Stomach smooth muscle (tissue), 2 donors: ENCODE measurements around the gene ZNF81.

Experiments used
- H3K27ac ChIP-seq: one replicate; pipeline ENCODE4 v1.7.0; 2013; ENCODE audit warnings: mild to moderate bottlenecking, low read length, inconsistent platforms
- H3K27me3 ChIP-seq, 2 donors: one replicate each; pipeline ENCODE4 v1.7.0; 2013; ENCODE audit warnings: low read length in 2 of 2; ENCODE audit not compliant: insufficient read depth in 2 of 2, control insufficient read depth in 1 of 2
- H3K36me3 ChIP-seq, 2 donors: one replicate each; pipeline ENCODE4 v1.7.0; 2013; ENCODE audit warnings: low read length in 2 of 2; ENCODE audit not compliant: control insufficient read depth in 2 of 2, insufficient read depth in 2 of 2
- H3K4me1 ChIP-seq: one replicate; pipeline ENCODE4 v1.7.0; 2013; ENCODE audit warnings: low read length; ENCODE audit not compliant: control insufficient read depth, insufficient read depth
- H3K4me3 ChIP-seq, 2 donors: one replicate each; pipeline ENCODE4 v1.7.0; 2013; ENCODE audit warnings: low read length in 2 of 2
- H3K9ac ChIP-seq, 2 donors: one replicate each; pipeline ENCODE4 v1.7.0; 2013; ENCODE audit warnings: low read length in 2 of 2, mild to moderate bottlenecking in 1 of 2
- H3K9me3 ChIP-seq, 2 donors: one replicate each; pipeline ENCODE4 v1.7.0; 2013; ENCODE audit warnings: low read length in 2 of 2; ENCODE audit not compliant: control insufficient read depth in 2 of 2
- donor health status: healthy.
- donor health status: Pancreatic carcinoma.

The ZNF81 gene

DNA sequence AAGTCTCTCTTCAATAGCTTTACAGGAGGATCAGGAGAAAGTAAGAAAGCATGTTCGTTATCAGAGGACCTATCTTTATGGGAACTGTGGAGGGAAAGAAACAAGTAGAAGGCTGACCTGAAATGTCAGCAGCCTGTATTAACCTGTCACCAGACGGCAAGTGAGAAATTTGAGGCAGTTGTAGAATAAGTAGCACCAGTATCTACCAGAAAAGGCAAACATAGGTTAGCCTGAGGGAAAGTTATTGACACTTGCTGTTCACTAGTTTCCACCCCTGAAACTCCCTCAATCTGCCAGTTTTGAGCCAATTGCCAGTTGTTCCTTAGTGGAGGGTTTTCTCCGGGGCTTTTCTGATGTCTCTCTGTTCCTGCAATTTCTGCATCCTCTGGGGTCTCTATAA is 36.4 kb downstream of the ZNF81 start:
- no peaks in the 10 kb centered on the region for H3K9me3 ChIP-seq
- H3K27ac ChIP-seq = no peak overlapping the region
- H3K27me3 ChIP-seq = peaks cover 0 to 8% of the 10 kb centered on the region in 2 donors
- H3K4me1 ChIP-seq = no peaks in the 10 kb centered on the region
- no peak overlapping the region for H3K9ac ChIP-seq
- H3K36me3 ChIP-seq = peaks cover 0 to 6% of the 10 kb centered on the region in 2 donors
- no peak overlapping the region for H3K4me3 ChIP-seq

DNA sequence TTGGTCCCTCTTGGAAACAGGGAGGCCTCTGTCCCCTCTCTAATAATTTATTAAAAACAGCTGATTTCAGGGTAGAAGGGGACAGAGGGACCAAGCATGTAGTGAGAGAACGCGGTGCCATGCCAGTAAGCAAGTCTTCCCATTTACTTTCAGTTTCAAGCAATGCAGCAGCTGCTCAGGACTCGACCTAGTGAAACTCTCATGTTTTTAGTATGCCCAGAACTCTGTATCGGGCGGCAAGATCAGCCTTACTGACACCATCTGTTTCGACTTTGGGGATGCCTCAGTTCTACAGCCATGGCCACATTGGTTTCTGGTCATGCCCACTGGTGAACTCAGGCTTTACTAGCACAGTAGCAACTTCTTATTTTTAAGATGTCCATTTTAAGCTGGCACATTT is 40.6 kb downstream of the ZNF81 start:
- peaks cover 0 to 6% of the 10 kb centered on the region in 2 donors for H3K36me3 ChIP-seq
- H3K4me1 ChIP-seq = no peaks in the 10 kb centered on the region
- H3K9me3 ChIP-seq = peaks cover 0 to 3% of the 10 kb centered on the region in 2 donors
- no peak overlapping the region for H3K27ac ChIP-seq
- no peak overlapping the region for H3K4me3 ChIP-seq
- peaks cover 0 to 8% of the 10 kb centered on the region in 2 donors for H3K27me3 ChIP-seq
- no peak overlapping the region for H3K9ac ChIP-seq

DNA sequence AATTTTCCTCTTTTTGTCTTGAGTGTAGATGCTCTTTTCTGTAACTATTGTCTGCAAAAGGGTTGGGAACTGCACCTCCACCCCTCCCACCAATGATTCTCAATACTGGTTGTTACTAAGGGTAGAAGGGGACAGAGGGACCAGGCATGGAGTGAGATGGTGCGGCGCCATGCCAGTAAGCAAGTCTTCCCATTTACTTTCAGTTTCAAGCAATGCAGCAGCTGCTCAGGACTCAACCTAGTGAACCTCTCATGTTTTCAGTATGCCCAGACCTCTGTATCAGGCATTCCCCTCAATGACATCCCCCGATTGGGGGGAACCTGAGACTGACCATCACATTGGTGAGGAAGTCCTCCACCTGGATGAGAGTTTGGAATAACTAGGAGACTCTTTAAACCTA is 41.5 kb downstream of the ZNF81 start:
- Histone ChIP-seq H3K4me1 (no peaks in the 10 kb centered on the region), H3K27ac (no peak overlapping the region), H3K9ac (no peak overlapping the region), H3K4me3 (no peak overlapping the region), H3K36me3 (peaks cover 0 to 6% of the 10 kb centered on the region in 2 donors), H3K9me3 (peaks cover 0 to 3% of the 10 kb centered on the region in 2 donors), H3K27me3 (peaks cover 0 to 7% of the 10 kb centered on the region in 2 donors)

DNA sequence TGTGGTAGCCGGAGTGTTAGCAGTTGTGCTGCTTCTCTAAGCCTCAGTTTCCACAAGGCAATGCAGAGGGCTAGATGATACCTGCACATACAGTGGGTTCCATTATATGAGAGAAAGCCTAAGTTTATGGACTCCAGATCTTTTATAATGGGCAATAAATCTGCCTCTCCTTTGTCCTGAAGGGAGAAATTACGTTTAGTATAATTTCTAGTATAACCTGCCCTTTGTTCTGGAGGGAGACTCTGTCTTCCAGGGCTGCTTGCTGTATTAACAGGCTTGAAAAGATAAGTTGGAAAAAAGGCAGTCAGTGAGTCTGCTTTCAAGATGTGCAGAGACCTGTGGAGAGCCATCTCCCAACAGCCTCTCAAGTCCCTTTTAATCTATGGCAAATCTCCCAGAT is 42.8 kb downstream of the ZNF81 start:
- H3K36me3 ChIP-seq = peaks cover 0 to 3% of the 10 kb centered on the region in 2 donors
- peaks cover 0 to 3% of the 10 kb centered on the region in 2 donors for H3K27me3 ChIP-seq
- peaks cover 0 to 3% of the 10 kb centered on the region in 2 donors for H3K9me3 ChIP-seq
- H3K4me1 ChIP-seq = no peaks in the 10 kb centered on the region
- no peak overlapping the region for H3K4me3 ChIP-seq
- no peak overlapping the region for H3K27ac ChIP-seq
- no peak overlapping the region for H3K9ac ChIP-seq

DNA sequence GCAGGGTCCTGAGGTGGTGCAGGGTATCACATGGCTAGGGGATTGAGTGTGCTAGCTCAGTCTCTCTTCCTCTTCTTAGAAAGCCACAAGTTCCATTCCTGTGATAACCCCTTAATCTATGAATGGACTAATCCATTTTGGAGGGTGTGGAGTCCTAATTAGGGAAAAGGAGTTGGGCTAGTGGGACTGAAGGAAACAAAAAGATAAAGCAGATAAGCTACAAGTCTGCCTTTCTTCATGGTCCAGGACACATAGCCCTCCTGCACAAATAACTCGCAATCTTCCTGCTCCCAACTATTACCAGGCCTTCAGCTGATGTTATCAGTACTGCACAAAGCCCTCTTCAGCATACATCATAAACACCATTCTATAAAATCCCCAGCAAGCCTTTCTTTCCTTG is 44.2 kb downstream of the ZNF81 start:
- Histone ChIP-seq H3K4me1 (no peaks in the 10 kb centered on the region), H3K4me3 (no peak overlapping the region), H3K27ac (no peak overlapping the region), H3K27me3 (peaks cover 0 to 3% of the 10 kb centered on the region in 2 donors), H3K9me3 (peaks cover 0 to 3% of the 10 kb centered on the region in 2 donors), H3K36me3 (peaks cover 0 to 3% of the 10 kb centered on the region in 2 donors), H3K9ac (no peak overlapping the region)

DNA sequence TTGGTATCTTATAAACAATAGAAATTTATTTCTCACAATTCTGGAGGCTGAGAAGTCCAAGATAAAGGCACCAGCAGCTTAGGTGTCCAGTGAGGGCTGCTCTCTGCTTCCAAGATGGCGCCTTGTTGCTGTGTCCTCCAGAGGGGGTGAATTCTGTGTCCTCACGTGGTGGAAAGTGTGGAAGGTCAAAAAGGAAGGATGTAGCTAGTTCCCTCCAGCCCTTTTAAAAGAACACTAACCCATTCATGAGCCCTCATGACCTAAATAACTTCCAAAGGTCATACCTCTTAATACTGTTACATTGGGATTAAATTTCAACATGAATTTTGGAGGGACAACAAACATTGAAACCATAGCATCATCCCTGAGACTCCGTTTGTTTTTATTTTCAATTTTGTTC is 48.8 kb downstream of the ZNF81 start:
- Histone ChIP-seq H3K9me3 (peaks cover 0 to 4% of the 10 kb centered on the region in 2 donors), H3K36me3 (peaks cover 4% of the 10 kb centered on the region in 2 donors), H3K9ac (no peak overlapping the region)

DNA sequence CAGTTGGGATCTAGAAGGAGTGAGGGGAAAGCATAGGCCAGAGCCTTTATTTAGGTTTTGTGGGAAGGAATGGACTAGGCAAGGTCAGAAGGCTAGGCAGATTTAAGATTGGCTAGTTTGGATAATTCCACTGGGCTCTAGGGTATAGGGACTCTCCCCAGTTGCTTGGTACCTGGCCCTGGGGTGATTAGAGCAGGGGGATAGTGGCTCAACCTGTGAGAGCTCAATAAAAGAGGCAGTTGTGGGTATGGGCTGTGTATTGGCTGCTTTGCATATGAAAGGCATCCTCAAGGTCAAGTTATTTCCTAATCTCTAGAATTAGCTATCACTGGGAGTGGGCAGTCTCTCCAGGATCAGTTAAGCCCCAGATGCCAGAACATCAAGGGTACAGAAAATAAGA is 61.3 kb downstream of the ZNF81 start:
- Histone ChIP-seq H3K4me3 (no peak overlapping the region), H3K9me3 (no peaks in the 10 kb centered on the region), H3K9ac (no peak overlapping the region), H3K27ac (no peak overlapping the region), H3K27me3 (no peaks in the 10 kb centered on the region), H3K4me1 (no peaks in the 10 kb centered on the region), H3K36me3 (peaks cover 0 to 2% of the 10 kb centered on the region in 2 donors)

More for the DNA sequence above, 48.8 kb downstream of the ZNF81 start:
- no peak overlapping the region for H3K4me3 ChIP-seq
- no peak overlapping the region for H3K27ac ChIP-seq
- no peaks in the 10 kb centered on the region for H3K4me1 ChIP-seq
- no peaks in the 10 kb centered on the region for H3K27me3 ChIP-seq

DNA sequence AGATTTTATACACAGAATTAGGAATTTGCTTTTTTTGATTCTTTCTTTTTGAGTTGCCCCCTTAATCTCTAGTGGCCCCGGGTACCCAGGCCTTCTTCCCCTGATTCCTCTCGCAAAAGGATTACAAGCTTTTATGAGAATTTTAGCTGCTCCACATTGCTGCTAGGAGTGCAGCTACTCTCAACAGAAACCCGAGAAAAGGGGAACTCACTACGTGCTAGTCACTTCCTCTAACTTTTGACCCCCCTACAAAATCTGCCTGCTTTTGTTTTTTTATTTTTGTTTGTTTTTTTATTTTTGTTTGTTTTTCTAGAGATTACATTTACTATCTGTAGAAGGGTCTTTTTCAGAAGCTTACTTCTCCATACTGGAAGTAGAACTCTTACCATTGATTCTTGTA is 64.1 kb downstream of the ZNF81 start:
- no peaks in the 10 kb centered on the region for H3K9me3 ChIP-seq
- no peak overlapping the region for H3K27ac ChIP-seq
- peaks cover 0 to 2% of the 10 kb centered on the region in 2 donors for H3K36me3 ChIP-seq
- no peak overlapping the region for H3K4me3 ChIP-seq
- no peaks in the 10 kb centered on the region for H3K27me3 ChIP-seq
- no peak overlapping the region for H3K9ac ChIP-seq
- H3K4me1 ChIP-seq = no peaks in the 10 kb centered on the region

DNA sequence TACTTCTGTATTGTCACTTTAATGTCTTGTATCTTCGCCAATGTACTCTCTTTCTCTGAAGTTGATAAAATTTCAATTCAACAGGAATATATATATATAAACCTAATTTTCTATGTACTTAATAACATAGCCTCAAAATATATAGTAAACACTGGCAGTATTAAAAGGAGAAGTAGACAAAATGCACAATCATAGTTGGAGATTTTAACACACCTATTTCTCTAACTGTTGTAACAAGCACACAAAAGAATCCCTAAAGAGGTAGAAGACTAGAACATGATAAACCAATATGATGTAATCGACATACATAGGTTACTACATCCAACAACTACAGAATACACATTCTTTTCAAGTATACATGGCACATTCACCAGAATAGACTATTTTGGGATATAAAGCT is 65.5 kb downstream of the ZNF81 start:
- Histone ChIP-seq H3K9me3 (no peaks in the 10 kb centered on the region), H3K27ac (no peak overlapping the region), H3K36me3 (no peaks in the 10 kb centered on the region), H3K9ac (no peak overlapping the region), H3K4me3 (no peak overlapping the region), H3K4me1 (no peaks in the 10 kb centered on the region), H3K27me3 (no peaks in the 10 kb centered on the region)

DNA sequence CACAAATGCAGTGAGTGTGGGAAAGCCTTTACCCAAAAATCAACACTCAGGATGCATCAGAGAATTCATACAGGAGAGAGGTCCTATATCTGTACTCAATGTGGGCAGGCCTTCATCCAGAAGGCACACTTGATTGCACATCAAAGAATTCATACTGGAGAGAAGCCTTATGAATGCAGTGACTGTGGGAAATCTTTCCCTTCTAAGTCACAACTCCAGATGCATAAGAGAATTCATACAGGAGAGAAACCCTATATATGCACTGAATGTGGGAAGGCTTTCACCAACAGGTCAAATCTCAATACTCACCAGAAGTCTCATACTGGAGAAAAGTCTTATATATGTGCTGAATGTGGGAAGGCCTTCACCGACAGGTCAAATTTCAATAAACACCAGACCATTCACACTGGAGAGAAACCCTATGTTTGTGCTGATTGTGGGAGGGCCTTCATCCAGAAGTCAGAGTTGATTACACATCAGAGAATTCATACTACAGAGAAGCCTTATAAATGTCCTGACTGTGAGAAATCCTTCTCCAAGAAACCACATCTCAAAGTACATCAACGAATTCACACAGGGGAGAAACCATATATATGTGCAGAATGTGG is 79.3 kb downstream of the ZNF81 start:
- Histone ChIP-seq H3K27me3 (peaks cover 0 to 2% of the 10 kb centered on the region in 2 donors), H3K4me3 (no peak overlapping the region), H3K9me3 (peaks cover 8 to 22% of the 10 kb centered on the region in 2 donors), H3K27ac (no peak overlapping the region), H3K4me1 (no peaks in the 10 kb centered on the region), H3K36me3 (peaks cover 0 to 7% of the 10 kb centered on the region in 2 donors), H3K9ac (no peak overlapping the region)

DNA sequence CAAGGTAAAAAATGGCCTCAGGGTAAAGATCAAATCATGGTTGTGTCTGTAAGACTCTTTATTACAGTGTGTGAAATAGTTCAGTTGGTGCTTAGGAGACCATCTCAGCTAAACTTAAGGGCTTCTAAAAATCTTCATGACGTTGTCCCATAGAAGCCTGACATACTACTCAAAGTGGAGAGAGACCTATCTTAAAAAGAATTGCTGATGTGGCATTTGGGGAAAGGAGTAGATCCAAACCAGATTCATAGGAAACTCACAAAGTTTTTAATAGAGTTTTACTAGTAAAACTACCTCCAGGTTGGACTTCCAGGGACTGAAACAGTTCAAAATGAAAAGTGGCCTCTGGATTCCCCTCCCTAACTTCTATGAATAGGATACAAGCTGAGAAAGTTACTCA is 81.6 kb downstream of the ZNF81 start:
- no peaks in the 10 kb centered on the region for H3K4me1 ChIP-seq
- H3K9ac ChIP-seq = no peak overlapping the region
- H3K36me3 ChIP-seq = peaks cover 0 to 7% of the 10 kb centered on the region in 2 donors
- peaks cover 8 to 28% of the 10 kb centered on the region in 2 donors for H3K9me3 ChIP-seq
- H3K27me3 ChIP-seq = peaks cover 0 to 2% of the 10 kb centered on the region in 2 donors
- H3K4me3 ChIP-seq = no peak overlapping the region
- H3K27ac ChIP-seq = no peak overlapping the region
